ENCODE results near the gene RPS6KA2. TPM values are rescaled to one million over a fixed set of nuclear protein-coding genes. Genes with fewer than 3 reads are reported as not detected.
A peak's percentile ranks its signal among the peaks of the same experiment; 100 is the strongest.

RPS6KA2 gene
- total and polyA plus RNA-seq, 2 experiments from 2014 or later, result 12.5 to 25.3 TPM

GRCh38 chr6:166573511-166574216, 53.4 kb downstream of the RPS6KA2 start:
- H3K4me1 ChIP-seq (ENCODE audit: insufficient read depth), result peaks cover 21% of the 10 kb centered on the region
- peaks cover 35% of the 10 kb centered on the region for H3K36me3 Mint-ChIP-seq (ENCODE audit: low read depth)
- H3K4me2 ChIP-seq, result peak overlapping the region; percentile 66; the same call in 1 of the 2 replicates
- H3K27me3 ChIP-seq (ENCODE audit: insufficient read depth), result no peaks in the 10 kb centered on the region
- H3K4me3 ChIP-seq, result no peak overlapping the region
- no peak overlapping the region for H3K4me3 Mint-ChIP-seq
- peaks cover 9% of the 10 kb centered on the region for H4K20me1 ChIP-seq (replicated peaks; ENCODE audit: insufficient read depth)
- no peaks in the 10 kb centered on the region for H3K36me3 ChIP-seq (ENCODE audit: insufficient read depth)
- H3K9me2 ChIP-seq (ENCODE audit: insufficient read depth), result no peaks in the 10 kb centered on the region
- DNase-seq (ENCODE audit: low spot score) (no peak), ATAC-seq (peak; percentile 18)
- TF ChIP-seq EZH2 (IDR thresholded peaks at IDR 0.05; ENCODE audit: low read depth, unreplicated experiment) (no peak), ETS1 (IDR thresholded peaks at IDR 0.05) (no peak), ZNF114 (CRISPR knock-in tag; IDR thresholded peaks at IDR 0.05) (no peak), ZNF331 (CRISPR knock-in tag; IDR thresholded peaks at IDR 0.05; ENCODE audit: low read depth) (no peak)
- H3K27ac ChIP-seq (ENCODE audit: low read depth), result no peak overlapping the region
- peaks cover 56% of the 10 kb centered on the region for H3K79me2 ChIP-seq (replicated peaks; ENCODE audit: insufficient read depth)
- peaks cover 6% of the 10 kb centered on the region; the same call in 1 of the 2 replicates for H3F3A ChIP-seq (replicated peaks; ENCODE audit: low read depth)
- peaks cover 9% of the 10 kb centered on the region for H3K27me3 Mint-ChIP-seq (ENCODE audit: insufficient read depth, low read depth, poor library complexity)
- H2AFZ ChIP-seq, result no peak overlapping the region
- H3K9me3 Mint-ChIP-seq, result peaks cover 22% of the 10 kb centered on the region
- no peak overlapping the region for H3K27ac Mint-ChIP-seq
- H3K4me1 Mint-ChIP-seq, result peaks cover 48% of the 10 kb centered on the region

- Histone ChIP-seq H3K79me2 (replicated peaks; ENCODE audit: insufficient read depth) (peaks cover 62% of the 10 kb centered on the region), H3K27ac (ENCODE audit: low read depth) (peak overlapping the region; percentile 22; the same call in 1 of the 2 replicates), H3K4me3 (peak overlapping the region; percentile 11; the same call in 1 of the 2 replicates), H4K20me1 (replicated peaks; ENCODE audit: insufficient read depth) (peaks cover 12% of the 10 kb centered on the region), H2AFZ (no peak overlapping the region), H3K4me1 (ENCODE audit: insufficient read depth) (peaks cover 21% of the 10 kb centered on the region), H3K4me2 (peak overlapping the region; percentile 66), H3K9me2 (ENCODE audit: insufficient read depth) (no peaks in the 10 kb centered on the region), H3K36me3 (ENCODE audit: insufficient read depth) (no peaks in the 10 kb centered on the region), H3F3A (replicated peaks; ENCODE audit: low read depth) (peaks cover 6% of the 10 kb centered on the region; the same call in 1 of the 2 replicates), H3K27me3 (ENCODE audit: insufficient read depth) (no peaks in the 10 kb centered on the region)
- Mint-ChIP-seq H3K4me1 (peaks cover 55% of the 10 kb centered on the region), H3K36me3 (ENCODE audit: low read depth) (peaks cover 26% of the 10 kb centered on the region), H3K27me3 (ENCODE audit: insufficient read depth, low read depth, poor library complexity) (peaks cover 9% of the 10 kb centered on the region), H3K27ac (peak overlapping the region; percentile 94), H3K4me3 (peak overlapping the region; percentile 55), H3K9me3 (peaks cover 18% of the 10 kb centered on the region)
- TF ChIP-seq POLR2AphosphoS5 (IDR thresholded peaks at IDR 0.05; ENCODE audit: low read depth) (no peak), CTCF (conservative IDR thresholded peaks at IDR 0.05; ENCODE audit: low read depth in 2 of 2) (peak in 1 of 2 experiments; percentile 37; a peak in 2 of 4 replicates)
- peak; percentile 78 for DNase-seq (ENCODE audit: low spot score)
- peak; percentile 92 for ATAC-seq
These were observed 54.4 kb downstream of the RPS6KA2 start for GRCh38 chr6:166572370-166573261.
